ENCODE measurements around the gene NOC4L. TPM values are rescaled to one million over a fixed set of nuclear protein-coding genes. Genes with fewer than 3 reads are reported as not detected.

The NOC4L gene
- total RNA-seq, 1 donor from 2014 or later = 16.5 TPM

DNA sequence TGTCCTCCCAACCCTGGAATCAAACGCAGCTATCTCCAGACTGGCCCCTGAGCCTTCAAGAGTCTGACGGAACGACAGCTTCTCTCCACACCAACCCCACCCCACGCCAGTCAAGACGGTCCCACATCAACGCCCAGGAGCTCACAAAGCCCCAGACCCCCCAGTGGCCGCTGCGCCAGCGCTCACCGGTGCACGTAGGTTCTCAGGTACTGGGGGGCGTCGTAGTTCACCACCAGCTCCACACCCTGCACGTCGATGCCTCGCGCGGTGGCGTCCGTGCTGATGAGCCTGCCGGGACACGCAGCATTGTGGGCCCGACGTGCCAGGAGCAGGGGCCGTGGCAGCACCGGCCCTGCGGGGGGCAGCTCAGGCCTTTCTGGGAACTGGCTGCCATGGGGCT, 4.3 kb upstream of the NOC4L start:
- H3K27me3 ChIP-seq = no peaks in the 10 kb centered on the region
- peak; percentile 45 for DNase-seq
- peaks cover 11% of the 10 kb centered on the region for H3K4me1 ChIP-seq
- H3K9me3 ChIP-seq = no peaks in the 10 kb centered on the region
- intact Hi-C loops (cut with DNase I) = no loop called here
- ATAC-seq = no peak
- no peak overlapping the region for H3K27ac ChIP-seq
- H3K4me3 ChIP-seq = no peak overlapping the region
- H3K36me3 ChIP-seq = peaks cover 41% of the 10 kb centered on the region
- TF ChIP-seq, protein P1, sequence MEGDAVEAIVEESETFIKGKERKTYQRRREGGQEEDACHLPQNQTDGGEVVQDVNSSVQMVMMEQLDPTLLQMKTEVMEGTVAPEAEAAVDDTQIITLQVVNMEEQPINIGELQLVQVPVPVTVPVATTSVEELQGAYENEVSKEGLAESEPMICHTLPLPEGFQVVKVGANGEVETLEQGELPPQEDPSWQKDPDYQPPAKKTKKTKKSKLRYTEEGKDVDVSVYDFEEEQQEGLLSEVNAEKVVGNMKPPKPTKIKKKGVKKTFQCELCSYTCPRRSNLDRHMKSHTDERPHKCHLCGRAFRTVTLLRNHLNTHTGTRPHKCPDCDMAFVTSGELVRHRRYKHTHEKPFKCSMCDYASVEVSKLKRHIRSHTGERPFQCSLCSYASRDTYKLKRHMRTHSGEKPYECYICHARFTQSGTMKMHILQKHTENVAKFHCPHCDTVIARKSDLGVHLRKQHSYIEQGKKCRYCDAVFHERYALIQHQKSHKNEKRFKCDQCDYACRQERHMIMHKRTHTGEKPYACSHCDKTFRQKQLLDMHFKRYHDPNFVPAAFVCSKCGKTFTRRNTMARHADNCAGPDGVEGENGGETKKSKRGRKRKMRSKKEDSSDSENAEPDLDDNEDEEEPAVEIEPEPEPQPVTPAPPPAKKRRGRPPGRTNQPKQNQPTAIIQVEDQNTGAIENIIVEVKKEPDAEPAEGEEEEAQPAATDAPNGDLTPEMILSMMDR (IDR thresholded peaks at IDR 0.05) = no peak

DNA sequence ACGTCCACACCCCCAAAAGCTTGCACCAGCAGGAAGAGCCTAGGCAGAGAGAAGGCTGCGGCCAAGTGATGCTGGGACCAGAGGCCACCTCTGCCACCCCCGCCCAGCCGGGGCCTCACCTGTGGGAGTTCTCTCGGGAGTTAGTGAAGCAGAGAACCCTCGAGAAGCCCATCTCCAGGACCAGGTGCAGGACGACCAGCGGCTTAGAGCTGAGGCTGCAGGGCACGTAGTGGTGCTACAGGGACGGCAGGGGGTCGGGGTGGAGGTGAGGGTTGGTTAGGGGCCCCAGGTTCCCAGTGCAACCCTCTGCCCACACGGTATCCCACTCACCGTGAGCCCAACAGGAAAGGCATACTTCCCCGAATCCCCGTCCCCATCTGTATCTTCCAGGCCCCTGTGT, 3.8 kb upstream of the NOC4L start:
- DNase-seq (peak; percentile 63), ATAC-seq (no peak)
- Histone ChIP-seq H3K27me3 (no peaks in the 10 kb centered on the region), H3K27ac (no peak overlapping the region), H3K4me3 (no peak overlapping the region), H3K36me3 (peaks cover 41% of the 10 kb centered on the region), H3K9me3 (no peaks in the 10 kb centered on the region), H3K4me1 (peaks cover 17% of the 10 kb centered on the region)
- TF ChIP-seq, protein P1 (IDR thresholded peaks at IDR 0.05) = no peak
- intact Hi-C loops (cut with DNase I) = no loop called here

DNA sequence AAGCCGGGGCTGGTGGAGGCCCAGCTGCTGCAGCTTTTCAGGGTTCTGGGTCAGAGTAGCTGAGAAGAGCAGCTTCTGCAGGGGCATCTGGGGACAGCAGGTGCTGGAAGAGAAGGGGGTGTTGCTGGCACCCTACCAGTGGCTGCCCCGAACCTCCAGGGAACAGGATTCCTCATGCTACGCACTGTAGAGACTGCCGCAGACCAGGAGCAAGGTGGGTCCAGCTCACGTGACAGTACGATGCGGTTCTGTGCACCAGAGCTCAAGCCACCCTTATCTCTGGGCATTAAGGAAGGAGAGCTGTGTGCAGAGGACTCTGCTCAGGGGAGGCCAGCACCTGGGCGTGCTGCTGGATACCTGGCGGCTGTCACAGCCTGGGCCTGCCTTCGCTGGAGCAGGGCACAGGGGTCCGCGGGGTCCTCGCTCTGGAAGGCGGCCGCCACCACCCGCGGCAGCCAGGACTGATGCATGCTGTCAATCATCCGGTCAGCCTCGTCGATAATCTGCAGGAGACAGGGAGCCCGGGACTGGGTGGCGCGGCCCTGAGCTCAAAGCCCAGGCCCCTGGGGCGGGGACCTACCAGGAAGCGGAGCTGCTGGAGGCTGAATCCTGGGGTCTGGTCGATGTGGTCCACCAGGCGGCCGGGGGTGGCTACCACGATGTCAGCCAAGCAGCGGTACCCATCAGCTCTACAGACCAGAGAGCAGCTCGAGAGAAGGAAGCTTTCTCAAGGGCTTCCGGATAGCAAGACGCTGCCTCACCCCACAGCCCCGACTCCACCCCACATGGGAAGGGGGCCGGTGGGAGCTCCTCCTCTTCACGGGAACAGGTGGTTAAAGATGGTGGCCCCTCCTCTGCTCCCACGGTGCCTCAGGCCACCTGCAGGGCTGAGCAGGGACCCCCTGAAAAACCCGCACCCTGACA, 3.1 kb upstream of the NOC4L start:
- no peak for ATAC-seq
- intact Hi-C loops (cut with DNase I) = no loop called here

DNA sequence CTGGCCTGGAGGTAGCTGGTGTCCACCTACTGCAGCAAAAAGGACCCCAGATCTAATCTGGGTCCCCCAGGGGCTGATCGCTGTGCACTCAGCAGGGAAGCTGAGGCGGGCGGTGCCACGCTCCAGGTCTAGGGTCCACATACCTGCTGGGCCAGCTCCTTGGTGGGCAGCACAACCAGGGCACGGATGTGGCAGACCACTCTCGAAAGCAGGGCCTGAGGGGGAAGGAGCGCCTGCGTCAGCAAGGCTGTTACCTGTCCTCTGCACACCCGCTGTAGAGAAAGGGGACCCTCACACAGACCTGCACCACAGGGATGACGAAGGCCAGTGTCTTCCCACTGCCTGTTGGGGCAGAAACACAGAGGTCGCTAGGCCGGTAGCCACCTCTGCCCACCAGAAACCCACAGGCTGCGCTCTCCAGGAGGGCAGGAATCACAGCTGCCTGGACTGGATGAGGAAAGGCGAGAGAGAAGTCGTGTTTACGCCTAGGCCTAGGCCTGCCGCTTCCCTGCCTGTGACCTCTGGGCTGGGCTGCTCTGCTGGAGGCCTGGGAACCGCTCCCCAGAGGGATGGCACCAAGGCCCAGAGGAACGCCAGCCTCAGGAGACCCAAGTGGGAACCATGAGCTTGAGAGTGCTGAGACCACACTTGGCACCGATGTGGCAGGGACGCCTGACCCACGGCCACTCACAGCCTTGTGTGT, 2.1 kb upstream of the NOC4L start:
- intact Hi-C loops (cut with DNase I) = no loop called here

More for the DNA sequence above, 3.1 kb upstream of the NOC4L start:
- Histone ChIP-seq H3K4me1 (peaks cover 18% of the 10 kb centered on the region), H3K4me3 (no peak overlapping the region), H3K27ac (no peak overlapping the region), H3K27me3 (no peaks in the 10 kb centered on the region), H3K36me3 (peaks cover 41% of the 10 kb centered on the region), H3K9me3 (no peaks in the 10 kb centered on the region)
- peak; percentile 59 for DNase-seq
- TF ChIP-seq, protein P1 (IDR thresholded peaks at IDR 0.05) = no peak

DNA sequence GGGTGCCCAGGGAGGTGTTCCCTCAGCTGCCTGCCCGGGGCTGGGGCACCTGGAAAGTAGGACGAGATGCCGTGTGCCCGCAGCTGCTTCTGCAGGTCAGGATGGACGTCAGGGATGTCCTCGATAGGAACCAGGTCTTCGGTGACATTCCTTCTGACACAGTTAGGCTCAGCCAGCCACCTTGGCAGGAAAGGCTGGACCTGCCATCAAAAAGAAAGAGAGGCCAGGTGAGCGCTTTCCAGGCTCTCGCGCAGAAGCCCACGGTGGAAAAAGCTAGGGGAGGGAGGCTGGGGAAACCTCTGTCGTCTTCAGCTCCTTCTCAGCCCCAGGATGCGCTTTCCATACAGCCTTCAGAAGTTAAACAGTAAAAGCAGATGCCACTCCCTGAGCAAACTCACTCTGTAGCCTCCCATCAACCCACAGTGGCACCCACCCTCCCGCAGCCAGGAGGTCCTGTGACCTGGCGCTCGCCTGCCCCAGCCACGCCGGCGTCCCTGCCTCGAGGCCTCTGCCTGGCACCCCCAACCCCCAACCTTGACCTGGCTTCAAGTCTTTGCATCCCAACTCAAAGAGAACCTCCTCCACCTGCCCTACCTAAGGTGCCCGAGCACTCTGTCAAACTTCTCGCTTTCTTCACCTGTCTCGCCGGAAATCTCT, 1.4 kb upstream of the NOC4L start:
- H3K27ac ChIP-seq = no peak overlapping the region
- peak; percentile 61 for DNase-seq
- H3K36me3 ChIP-seq = peaks cover 41% of the 10 kb centered on the region
- H3K4me3 ChIP-seq = peak overlapping the region; percentile 81
- H3K4me1 ChIP-seq = peaks cover 18% of the 10 kb centered on the region
- TF ChIP-seq, protein P1 (IDR thresholded peaks at IDR 0.05) = no peak
- H3K27me3 ChIP-seq = no peaks in the 10 kb centered on the region
- H3K9me3 ChIP-seq = no peaks in the 10 kb centered on the region
- intact Hi-C loops (cut with DNase I) = no loop called here
- no peak for ATAC-seq

More for the DNA sequence above, 2.1 kb upstream of the NOC4L start:
- Histone ChIP-seq H3K9me3 (no peaks in the 10 kb centered on the region), H3K4me3 (no peak overlapping the region), H3K4me1 (peaks cover 18% of the 10 kb centered on the region), H3K27ac (no peak overlapping the region), H3K36me3 (peaks cover 41% of the 10 kb centered on the region), H3K27me3 (no peaks in the 10 kb centered on the region)
- DNase-seq (peak; percentile 64), ATAC-seq (no peak)
- TF ChIP-seq, protein P1 (IDR thresholded peaks at IDR 0.05) = no peak
